OCI-LY3 (cell line): ENCODE measurements around the gene UPB1.

Experiments
- EZH2phosphoT487 ChIP-seq: fragments of 200-600 bp; shearing (Covaris generic); IDR thresholded peaks from 2 replicates; pipeline ENCODE4 v1.6.1; 2018; ENCODE audit warnings: antibody characterized with exemption, mixed run types, low read depth
- TF ChIP-seq, protein P1 (sequence below): fragments of 200-600, 300-600 bp; sonication (generic); IDR thresholded peaks from 2 replicates; pipeline ENCODE4 v1.5.1; 2014; ENCODE audit warnings: antibody characterized with exemption, low read length, low read depth

DNA sequence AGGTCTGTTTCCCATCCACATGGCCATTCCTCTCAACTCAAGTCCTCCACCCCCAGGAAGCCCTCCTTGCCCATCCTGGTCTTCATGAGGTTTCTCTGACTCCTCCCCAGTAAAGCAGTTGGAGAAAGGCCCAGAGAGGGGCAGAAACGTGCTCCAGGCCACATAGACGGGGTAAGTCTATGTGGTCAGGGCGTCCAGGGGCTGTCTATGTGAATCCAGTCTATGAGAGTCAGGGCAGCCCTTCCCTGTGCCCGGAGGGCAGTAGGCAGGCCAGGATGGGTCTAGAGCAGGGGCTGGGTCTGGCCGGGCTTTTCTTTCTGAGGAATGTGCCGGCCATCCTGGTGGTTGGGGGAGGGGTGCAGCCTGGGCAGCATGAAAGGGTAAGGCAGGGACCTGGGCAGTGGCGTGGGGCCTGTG lies 48.1 kb downstream of the UPB1 start:
- TF ChIP-seq, protein P1, sequence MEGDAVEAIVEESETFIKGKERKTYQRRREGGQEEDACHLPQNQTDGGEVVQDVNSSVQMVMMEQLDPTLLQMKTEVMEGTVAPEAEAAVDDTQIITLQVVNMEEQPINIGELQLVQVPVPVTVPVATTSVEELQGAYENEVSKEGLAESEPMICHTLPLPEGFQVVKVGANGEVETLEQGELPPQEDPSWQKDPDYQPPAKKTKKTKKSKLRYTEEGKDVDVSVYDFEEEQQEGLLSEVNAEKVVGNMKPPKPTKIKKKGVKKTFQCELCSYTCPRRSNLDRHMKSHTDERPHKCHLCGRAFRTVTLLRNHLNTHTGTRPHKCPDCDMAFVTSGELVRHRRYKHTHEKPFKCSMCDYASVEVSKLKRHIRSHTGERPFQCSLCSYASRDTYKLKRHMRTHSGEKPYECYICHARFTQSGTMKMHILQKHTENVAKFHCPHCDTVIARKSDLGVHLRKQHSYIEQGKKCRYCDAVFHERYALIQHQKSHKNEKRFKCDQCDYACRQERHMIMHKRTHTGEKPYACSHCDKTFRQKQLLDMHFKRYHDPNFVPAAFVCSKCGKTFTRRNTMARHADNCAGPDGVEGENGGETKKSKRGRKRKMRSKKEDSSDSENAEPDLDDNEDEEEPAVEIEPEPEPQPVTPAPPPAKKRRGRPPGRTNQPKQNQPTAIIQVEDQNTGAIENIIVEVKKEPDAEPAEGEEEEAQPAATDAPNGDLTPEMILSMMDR, result no peak
- TF ChIP-seq EZH2phosphoT487, result no peak
